GM12878 (cell line): Measurements from ENCODE around the gene MARVELD2. TPM values are rescaled to one million over a fixed set of nuclear protein-coding genes. Genes with fewer than 3 reads are reported as not detected.

Experiments
- BCL11A ChIP-seq: IDR thresholded peaks from 2 replicates; pipeline ENCODE4 v1.6.1; 2011; ENCODE audit warnings: low read depth, low read length
- BCLAF1 ChIP-seq: fragments of 450-650 bp; IDR thresholded peaks from 2 replicates; pipeline ENCODE4 v1.6.1; 2017; ENCODE audit warnings: antibody characterized with exemption, mild to moderate bottlenecking, moderate library complexity
- CBX5 ChIP-seq: sonication (generic); IDR thresholded peaks from 2 replicates; pipeline ENCODE4 v1.6.1; 2016; ENCODE audit warnings: low read depth, moderate library complexity, mild to moderate bottlenecking, inconsistent platforms
- EGR1 ChIP-seq, 2 experiments: IDR thresholded peaks; 1 replicate in 1 of 2; 2 replicates in 1 of 2; pipeline ENCODE4 v1.6.1; 2011 to 2012; ENCODE audit warnings: low read depth in 2 of 2, low read length in 2 of 2, borderline replicate concordance in 1 of 2, mild to moderate bottlenecking in 1 of 2, moderate library complexity in 1 of 2
- EZH2 ChIP-seq: IDR thresholded peaks from 2 replicates; pipeline ENCODE4 v1.6.1; 2012; ENCODE audit warnings: low read depth, mild to moderate bottlenecking, control low read depth, inconsistent platforms, low read length, borderline replicate concordance; ENCODE audit not compliant: control insufficient read depth
- HCFC1 ChIP-seq: fragments of 150-350 bp; IDR thresholded peaks from 2 replicates; pipeline ENCODE4 v1.6.1; 2014; ENCODE audit warnings: low read length
- NFYA ChIP-seq: IDR thresholded peaks from 2 replicates; pipeline ENCODE4 v1.6.1; 2011; ENCODE audit warnings: low read depth, mild to moderate bottlenecking, low read length, improper control_type of control experiment, borderline replicate concordance
- NKRF ChIP-seq: fragments of 450-650 bp; conservative IDR thresholded peaks from 2 replicates; pipeline ENCODE4 v1.6.1; 2017; ENCODE audit warnings: mild to moderate bottlenecking, moderate library complexity
- NR2C2 ChIP-seq: IDR thresholded peaks from 2 replicates; pipeline ENCODE4 v1.6.1; 2011; ENCODE audit warnings: borderline replicate concordance, low read depth; ENCODE audit not compliant: control insufficient read depth, insufficient read length
- POLR2A ChIP-seq: IDR thresholded peaks from 2 replicates; pipeline ENCODE4 v1.6.1; 2011; ENCODE audit warnings: low read depth, mild to moderate bottlenecking, low read length
- RB1 ChIP-seq: fragments of 450-650 bp; formaldehyde crosslinking; IDR thresholded peaks from 2 replicates; pipeline ENCODE4 v1.6.1; 2017; ENCODE audit warnings: mild to moderate bottlenecking, borderline replicate concordance
- SIX5 ChIP-seq: IDR thresholded peaks from 2 replicates; pipeline ENCODE4 v1.6.1; 2011; ENCODE audit warnings: mild to moderate bottlenecking, low read depth, low read length, moderate library complexity; ENCODE audit not compliant: severe bottlenecking
- SMC3 ChIP-seq: IDR thresholded peaks from 2 replicates; pipeline ENCODE4 v1.6.1; 2011; ENCODE audit warnings: low read length, improper control_type of control experiment, borderline replicate concordance
- SREBF1 ChIP-seq: IDR thresholded peaks from 2 replicates; pipeline ENCODE4 v1.6.1; 2012; ENCODE audit warnings: mild to moderate bottlenecking, low read length
- SRF ChIP-seq, 2 experiments: IDR thresholded peaks; 2 replicates each; pipeline ENCODE4 v1.6.1; 2011; ENCODE audit warnings: low read depth in 2 of 2, low read length in 2 of 2, mild to moderate bottlenecking in 1 of 2, moderate library complexity in 1 of 2
- USF1 ChIP-seq: IDR thresholded peaks from 2 replicates; pipeline ENCODE4 v1.6.1; 2011; ENCODE audit warnings: borderline replicate concordance, low read depth, mild to moderate bottlenecking, moderate library complexity, mixed read lengths, low read length; ENCODE audit not compliant: insufficient read depth; ENCODE audit errors: extremely low read length
- ZNF207 ChIP-seq: fragments of 450-650 bp; IDR thresholded peaks from 2 replicates; pipeline ENCODE4 v1.6.1; 2014; ENCODE audit warnings: antibody characterized with exemption, mild to moderate bottlenecking, borderline replicate concordance
- ZNF274 ChIP-seq: IDR thresholded peaks from one replicate; pipeline ENCODE4 v1.8.0; 2011; ENCODE audit not compliant: insufficient read length, insufficient read depth
- polyA plus RNA-seq, 11 experiments: library from polyadenylated mRNA; depleted of rRNA in 4 of 11; unstranded in 6 of 11; stranded (reverse) in 5 of 11; fragments of >200 nt; fragmentation: Nextera tagmentation in 4 of 11; fragmentation: Illumina TruSeq in 1 of 11; extraction: Ambion mirVana in 4 of 11; extraction: Trizol in 1 of 11; gene quantifications; 1 replicate in 1 of 11; 2 replicates in 10 of 11; pipeline versions ENCODE4 v1.2.1 to v1.2.3, GENCODE V29; 2011 to 2016; ENCODE audit warnings: inconsistent platforms in 2 of 11, missing spikeins in 2 of 11, low read depth in 1 of 11
- total RNA-seq, 4 experiments: library from RNA; depleted of rRNA in 3 of 4; stranded (reverse); fragments of >200 nt in 3 of 4; fragmentation: Illumina TruSeq in 1 of 4; extraction: Trizol in 1 of 4; gene quantifications; 2 replicates each; pipeline versions ENCODE4 v1.2.1 to v1.2.3, GENCODE V29; 2013 to 2021
- TF ChIP-seq, protein P1 (sequence below): IDR thresholded peaks from 2 replicates; pipeline ENCODE4 v1.6.1; 2012; ENCODE audit warnings: low read length, inconsistent platforms
- TF ChIP-seq, protein P2 (sequence below): IDR thresholded peaks from 2 replicates; pipeline ENCODE4 v1.6.1; 2012; ENCODE audit warnings: low read depth, low read length, improper control_type of control experiment
- TF ChIP-seq, protein P3 (sequence below): IDR thresholded peaks from 2 replicates; pipeline ENCODE4 v1.6.1; 2011; ENCODE audit warnings: low read depth, mild to moderate bottlenecking, low read length, moderate library complexity, borderline replicate concordance; ENCODE audit errors: extremely low read depth
- TF ChIP-seq, protein P4 (sequence below): IDR thresholded peaks from 2 replicates; pipeline ENCODE4 v1.6.1; 2012; ENCODE audit warnings: low read depth, low read length, improper control_type of control experiment

Gene MARVELD2
- total and polyA plus RNA-seq, 10 of the 15 experiments (the other 5 are each of a cell fraction or from before 2014, with no cell fraction given) = 0.37 to 6.2 (median 3.8) TPM

GRCh38 chr5:69374911-69375446, 39.9 kb upstream of the MARVELD2 start (continued):
- no peak for TF ChIP-seq NKRF
- TF ChIP-seq, protein P1, sequence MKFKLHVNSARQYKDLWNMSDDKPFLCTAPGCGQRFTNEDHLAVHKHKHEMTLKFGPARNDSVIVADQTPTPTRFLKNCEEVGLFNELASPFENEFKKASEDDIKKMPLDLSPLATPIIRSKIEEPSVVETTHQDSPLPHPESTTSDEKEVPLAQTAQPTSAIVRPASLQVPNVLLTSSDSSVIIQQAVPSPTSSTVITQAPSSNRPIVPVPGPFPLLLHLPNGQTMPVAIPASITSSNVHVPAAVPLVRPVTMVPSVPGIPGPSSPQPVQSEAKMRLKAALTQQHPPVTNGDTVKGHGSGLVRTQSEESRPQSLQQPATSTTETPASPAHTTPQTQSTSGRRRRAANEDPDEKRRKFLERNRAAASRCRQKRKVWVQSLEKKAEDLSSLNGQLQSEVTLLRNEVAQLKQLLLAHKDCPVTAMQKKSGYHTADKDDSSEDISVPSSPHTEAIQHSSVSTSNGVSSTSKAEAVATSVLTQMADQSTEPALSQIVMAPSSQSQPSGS = peak; percentile 80
- TF ChIP-seq, protein P2, sequence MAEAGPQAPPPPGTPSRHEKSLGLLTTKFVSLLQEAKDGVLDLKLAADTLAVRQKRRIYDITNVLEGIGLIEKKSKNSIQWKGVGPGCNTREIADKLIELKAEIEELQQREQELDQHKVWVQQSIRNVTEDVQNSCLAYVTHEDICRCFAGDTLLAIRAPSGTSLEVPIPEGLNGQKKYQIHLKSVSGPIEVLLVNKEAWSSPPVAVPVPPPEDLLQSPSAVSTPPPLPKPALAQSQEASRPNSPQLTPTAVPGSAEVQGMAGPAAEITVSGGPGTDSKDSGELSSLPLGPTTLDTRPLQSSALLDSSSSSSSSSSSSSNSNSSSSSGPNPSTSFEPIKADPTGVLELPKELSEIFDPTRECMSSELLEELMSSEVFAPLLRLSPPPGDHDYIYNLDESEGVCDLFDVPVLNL = no peak
- TF ChIP-seq SMC3 = no peak
- TF ChIP-seq, protein P3, sequence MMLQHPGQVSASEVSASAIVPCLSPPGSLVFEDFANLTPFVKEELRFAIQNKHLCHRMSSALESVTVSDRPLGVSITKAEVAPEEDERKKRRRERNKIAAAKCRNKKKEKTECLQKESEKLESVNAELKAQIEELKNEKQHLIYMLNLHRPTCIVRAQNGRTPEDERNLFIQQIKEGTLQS = no peak
- no peak for TF ChIP-seq SIX5
- TF ChIP-seq POLR2A = 0 out of 2 replicates have a peak, but pooled peaks have one; percentile 31
- peak; percentile 57 for TF ChIP-seq BCL11A
- no peak for TF ChIP-seq BCLAF1
- no peak for TF ChIP-seq ZNF207
- TF ChIP-seq SREBF1 = no peak
- no peak for TF ChIP-seq EGR1 (IDR thresholded peaks at IDR 0.05; ENCODE audit: borderline replicate concordance in 1 of 2, low read depth in 2 of 2, low read length in 2 of 2)
- no peak for TF ChIP-seq ZNF274
- no peak for TF ChIP-seq EZH2
- no peak for TF ChIP-seq USF1
- TF ChIP-seq, protein P4, sequence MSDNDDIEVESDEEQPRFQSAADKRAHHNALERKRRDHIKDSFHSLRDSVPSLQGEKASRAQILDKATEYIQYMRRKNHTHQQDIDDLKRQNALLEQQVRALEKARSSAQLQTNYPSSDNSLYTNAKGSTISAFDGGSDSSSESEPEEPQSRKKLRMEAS = no peak
- TF ChIP-seq CBX5 = no peak
- TF ChIP-seq RB1 = no peak
- no peak for TF ChIP-seq HCFC1
- no peak for TF ChIP-seq NFYA
- no peak for TF ChIP-seq NR2C2
- TF ChIP-seq SRF (IDR thresholded peaks at IDR 0.05; ENCODE audit: low read depth in 2 of 2, low read length in 2 of 2) = no peak
